ENCODE measurements around the gene DDB1.
A peak's percentile ranks its signal among the peaks of the same experiment; 100 is the strongest.
"Not testable (repeated sequence)": the region's sequence is repeated elsewhere in the genome, so short reads cannot be mapped to it uniquely, and the experiment has no call there.

The DDB1 gene

DNA sequence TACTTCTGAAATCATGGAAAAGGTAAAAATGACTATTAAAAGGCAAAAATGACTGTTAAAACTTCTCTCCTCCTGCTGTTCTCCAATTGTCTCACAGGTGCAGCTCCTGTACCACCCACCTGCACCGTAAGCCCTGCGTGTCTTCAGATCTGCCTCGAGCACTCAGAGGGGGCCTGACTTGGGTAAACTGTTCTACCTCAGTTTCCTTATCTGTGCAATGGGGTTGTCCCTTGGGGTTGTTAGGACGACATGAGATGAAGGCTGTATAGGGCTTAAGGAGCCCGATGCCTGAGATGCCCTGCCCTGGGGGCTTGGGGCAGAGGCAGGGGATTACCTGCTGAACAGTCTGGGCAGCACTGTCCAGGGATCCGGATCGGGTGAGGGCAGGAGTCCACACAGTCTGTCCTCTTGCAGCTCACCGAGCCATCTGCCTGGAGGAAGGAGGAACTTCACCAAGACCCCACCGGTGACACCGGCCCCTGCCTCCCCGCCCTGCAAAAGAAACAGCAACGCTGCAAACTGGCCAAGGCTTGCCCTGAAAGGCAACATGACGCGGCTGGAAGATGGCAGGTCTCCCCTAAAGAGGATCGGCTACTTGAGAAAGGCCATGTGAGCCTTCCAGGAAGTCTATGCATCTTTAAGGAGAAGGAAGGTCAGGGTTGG lies 64.2 kb downstream of the DDB1 start:
- DNase-seq (ENCODE audit: low spot score): no peak

DNA sequence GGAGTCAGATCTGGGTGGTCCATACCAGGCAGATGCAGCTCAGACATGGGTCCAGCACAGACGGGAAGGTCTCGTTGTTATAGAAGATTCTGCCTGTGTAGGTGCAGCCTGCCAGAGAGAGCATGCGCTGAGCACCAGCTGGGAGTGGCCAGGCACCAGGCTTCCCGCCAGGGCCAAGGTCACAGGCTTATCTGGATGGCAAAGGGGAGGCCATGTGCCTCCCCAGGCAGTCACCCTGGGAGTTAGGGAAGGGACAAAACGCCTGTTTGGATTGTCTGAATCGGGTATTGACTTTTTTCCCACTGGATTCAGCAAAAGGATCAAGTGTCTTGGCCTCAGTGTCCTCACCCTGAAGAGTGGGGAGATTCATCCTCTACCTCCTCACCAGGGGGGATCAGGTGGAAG lies 65.5 kb downstream of the DDB1 start:
- DNase-seq (ENCODE audit: low spot score): no peak

DNA sequence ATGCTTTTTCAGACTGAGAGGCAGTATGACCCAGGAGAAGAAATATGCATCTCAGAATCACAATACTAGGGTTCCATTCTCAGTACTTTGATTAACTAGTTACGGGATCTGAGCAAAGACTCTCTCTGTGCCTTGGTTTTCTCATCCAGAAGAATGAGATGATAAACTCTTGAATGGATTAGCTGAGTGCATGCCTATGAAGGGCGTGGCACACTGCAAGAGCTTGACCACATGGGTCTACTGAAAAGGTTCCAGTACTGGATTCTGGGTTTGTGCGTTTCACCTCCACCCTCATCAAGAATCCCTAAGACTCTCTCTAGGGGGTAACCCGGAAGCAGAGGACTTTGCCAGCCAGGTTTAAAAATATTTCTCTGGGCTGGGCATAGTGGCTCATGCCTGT lies 66.3 kb downstream of the DDB1 start:
- no peak for DNase-seq (ENCODE audit: low spot score)

DNA sequence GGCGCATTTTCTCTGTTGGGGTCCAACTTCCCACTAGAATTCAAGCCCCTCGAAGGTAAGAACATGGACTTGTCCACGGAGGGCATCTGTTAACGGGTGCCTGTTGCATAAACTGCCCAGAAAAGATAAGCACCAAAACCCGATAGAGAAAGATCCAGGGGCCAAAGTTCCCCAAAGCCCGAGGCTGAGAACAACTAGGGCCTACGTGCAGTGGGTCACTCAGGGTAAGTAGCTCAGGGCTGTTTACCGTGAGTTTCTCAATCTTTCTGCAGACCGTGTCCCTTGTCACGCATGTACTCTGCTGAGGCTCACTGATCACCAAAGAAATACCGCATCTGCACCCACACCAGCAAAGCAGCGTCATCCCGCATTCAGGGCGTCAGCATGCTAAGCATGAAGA lies 67.5 kb downstream of the DDB1 start:
- DNase-seq (ENCODE audit: low spot score): no peak

DNA sequence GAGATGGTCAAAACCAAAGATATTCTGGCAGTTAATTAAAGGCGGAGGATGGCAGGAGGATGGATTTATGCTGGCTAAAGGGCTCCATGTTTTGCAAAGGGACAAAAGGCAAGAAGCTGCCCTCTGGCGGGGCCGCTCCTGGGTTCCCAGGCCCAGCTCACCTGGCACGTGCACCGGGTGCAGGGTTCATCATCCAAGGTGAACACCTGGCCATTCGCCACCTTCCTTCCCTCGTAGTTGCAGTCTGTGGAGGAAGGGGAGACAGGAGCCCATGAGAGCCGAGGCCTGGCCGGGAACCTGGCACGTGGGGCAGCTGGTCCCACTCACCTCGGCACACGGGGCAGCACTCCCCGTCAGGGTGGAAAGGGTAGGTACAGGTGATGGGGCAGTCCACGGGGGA lies 68.1 kb downstream of the DDB1 start:
- DNase-seq (ENCODE audit: low spot score): no peak

DNA sequence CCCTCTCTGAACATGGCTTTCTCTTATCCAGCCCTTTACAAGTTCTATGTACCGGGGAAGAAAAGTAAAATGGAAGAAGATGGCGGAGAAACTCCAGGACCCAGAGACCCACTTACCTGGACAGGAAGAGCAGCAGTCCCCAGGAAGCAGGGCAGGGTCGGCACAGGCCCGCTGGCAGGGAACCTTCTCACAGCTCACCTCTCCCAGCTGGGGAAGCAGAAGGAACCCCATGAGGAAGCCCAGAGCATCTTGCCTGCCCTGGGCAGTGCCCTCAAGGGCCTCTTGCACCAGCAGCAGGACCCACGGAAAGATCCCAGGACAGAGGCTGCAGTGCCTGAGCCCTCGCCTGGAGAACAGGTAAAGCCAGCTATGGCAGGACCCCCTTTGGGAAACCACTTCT lies 68.5 kb downstream of the DDB1 start:
- no peak for DNase-seq (ENCODE audit: low spot score)

DNA sequence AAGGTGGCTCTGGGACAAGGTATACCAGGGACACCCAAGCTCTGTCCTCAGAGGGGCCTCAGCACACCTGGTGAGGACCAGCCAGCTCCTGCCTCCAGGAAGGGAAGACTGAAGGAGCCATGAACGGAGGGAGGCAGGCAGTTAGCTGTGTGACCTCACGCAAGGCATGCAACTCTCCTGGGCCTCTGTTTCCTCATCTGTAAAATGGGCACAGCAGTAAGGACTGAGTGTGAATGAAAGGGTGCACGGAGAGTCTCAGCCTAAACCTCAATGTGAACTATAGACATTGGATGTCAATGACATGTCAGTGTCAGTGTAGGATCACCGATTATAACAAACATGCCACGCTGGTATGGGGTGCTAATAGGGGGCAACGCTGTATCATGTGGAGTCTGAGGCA lies 73.5 kb downstream of the DDB1 start:
- no peak for DNase-seq (ENCODE audit: low spot score)

DNA sequence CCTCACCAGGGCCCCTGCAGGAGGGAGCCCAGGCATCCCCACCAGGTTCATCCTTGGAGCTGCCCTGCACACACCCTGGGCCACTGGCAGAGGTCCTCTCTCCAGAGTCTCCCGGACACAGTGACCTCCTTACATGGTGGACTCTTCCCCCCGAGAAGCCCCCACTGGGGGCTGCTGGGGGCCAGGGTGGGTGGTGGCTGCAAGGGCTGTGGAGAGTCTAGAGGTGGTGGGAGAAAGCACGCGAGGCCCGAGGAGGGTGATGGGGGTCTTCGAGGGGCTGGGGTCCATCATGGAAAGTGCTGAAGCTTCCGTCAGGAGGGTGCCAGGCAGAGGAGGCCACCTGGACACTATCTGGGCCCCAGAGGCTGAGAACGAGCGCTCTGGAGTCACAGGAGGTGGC lies 74.4 kb downstream of the DDB1 start:
- no peak for DNase-seq (ENCODE audit: low spot score)

DNA sequence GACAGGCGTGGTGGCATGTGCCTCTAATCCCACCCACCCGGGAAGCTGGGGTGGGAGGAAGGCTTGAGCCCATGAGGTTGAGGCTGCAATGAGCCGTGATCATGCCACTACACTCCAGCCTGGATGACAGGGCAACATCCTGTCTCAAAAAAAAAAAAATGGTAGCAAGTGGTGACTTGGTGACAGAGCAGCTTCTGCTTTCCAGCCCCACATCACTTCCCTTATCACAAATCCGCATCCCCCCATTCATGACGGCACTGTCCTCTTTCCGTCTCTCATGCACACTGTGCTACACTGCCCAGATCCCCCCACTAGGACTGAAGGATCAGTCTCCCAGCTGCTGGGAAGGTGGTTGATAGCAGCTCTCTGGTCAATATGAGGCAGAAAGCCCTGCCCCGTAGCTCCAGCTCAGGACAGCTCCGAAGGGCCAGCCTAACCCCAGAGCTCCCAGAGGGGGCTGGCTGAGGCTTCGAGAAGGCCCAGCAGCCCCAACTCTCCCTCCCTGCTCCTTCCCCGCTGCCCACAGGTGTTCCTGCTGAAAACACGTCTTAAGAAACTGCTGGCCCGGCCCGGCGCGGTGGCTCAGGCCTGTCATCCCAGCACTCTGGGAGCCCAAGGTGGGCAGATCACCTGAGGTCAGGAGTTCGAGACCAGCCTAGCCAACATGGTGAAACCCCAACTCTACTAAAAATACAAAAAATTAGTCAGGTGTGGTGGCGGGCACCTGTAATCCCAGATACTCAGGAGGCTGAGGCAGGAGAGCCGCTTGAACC lies 76.0 kb downstream of the DDB1 start:
- no peak for DNase-seq (ENCODE audit: low spot score)

DNA sequence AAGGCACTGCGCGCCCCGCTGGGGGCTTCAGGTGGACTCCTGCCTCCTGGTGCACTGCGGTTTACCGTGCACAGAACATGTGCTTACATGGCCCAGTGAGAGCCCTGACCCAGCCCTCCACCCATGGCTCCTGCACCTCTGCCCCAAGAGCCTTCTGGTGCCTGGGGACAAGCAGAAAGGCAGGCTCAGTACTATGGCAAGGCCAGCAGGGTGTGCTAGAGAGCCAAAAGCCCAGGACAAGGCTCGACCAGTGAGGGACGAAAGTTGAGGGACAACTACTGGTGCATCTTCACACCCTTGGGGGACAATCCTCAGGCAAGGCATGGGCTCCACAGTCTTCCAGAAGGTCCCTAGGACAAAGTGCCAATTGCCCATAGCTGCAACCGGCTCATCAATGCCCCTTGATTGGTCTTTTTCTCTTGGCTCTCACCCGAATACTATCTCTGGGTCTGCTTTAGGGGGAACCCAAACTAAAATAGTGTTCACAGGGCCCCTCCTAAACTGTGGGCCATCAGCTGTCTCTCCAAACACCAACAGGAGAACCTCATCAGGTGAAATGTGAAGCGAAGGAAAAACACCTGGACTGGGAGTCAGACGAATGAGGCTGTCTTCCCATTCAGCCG lies 78.4 kb downstream of the DDB1 start:
- peak; percentile 60 for DNase-seq (ENCODE audit: low spot score)

DNA sequence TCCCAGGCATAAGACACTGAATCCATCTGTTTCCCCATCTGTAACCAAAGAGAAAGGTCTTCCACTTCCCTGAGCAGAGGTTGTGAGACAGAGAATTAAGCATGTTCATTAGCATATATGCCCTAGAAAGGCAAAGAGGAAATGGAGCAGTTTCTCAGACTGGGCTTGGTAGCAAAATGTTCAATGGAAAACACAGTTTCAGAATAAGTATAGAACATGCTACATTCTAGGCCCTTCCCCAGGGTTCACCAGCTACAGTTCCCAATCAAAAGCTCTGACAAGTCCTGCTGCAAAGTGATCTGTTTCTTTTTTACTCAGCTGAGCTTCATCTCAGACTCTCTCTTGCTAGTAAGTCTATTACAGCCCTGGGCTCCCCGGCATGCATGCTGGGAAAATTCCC lies 80.6 kb downstream of the DDB1 start:
- not testable (repeated sequence) for DNase-seq (ENCODE audit: low spot score)

DNA sequence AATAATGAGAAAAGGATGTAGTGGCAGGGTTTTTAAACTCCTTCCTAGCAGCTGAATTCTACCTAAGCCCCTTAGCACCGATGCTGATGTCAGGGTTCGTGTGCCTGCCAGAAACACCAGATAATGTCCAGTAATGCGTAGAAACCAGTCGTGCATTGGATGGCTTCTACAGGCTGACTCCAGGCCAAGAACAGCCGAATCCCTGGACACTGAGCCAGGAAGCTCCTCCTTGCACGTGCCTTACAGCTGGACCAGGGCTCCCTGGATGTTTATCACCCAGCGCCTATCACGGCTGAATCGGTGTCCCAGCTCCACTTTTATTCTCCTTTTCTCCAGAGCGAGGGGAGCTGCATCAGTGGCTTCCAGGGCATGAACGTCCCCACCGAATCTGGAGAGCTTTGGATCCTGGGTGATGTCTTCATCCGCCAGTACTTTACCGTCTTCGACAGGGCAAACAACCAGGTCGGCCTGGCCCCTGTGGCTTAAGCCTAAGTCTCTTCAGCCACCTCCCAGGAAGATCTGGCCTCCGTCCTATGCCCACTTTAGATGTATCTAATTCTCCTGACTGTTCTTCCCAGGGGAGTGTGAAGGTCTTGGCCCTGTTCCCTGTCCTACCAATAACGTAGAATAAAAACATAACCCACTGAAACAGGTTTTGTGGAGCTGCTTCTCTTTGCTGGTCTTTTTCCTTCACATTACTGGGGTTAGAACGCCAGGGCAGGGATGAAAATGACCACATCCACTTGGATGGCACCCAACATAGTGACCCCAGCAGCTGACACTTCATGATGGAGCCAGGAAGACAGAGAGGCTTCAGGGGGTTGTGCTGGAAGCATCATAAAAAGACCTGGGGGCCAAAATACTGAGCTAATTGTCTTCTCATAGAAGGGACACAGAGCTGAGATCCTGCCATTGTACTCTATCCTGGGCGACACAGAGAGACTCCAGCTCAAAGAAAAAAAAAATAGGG lies 81.8 kb downstream of the DDB1 start:
- DNase-seq (ENCODE audit: low spot score): peak; percentile 46
